GM21737 (cell line): ENCODE measurements around the gene TF.

ENCODE experiments used
- ATAC-seq: cut with Tn5 transposase; IDR thresholded peaks from one replicate; pipeline ENCODE4 v1.9.1; 2021; ENCODE audit warnings: mild to moderate bottlenecking, moderate library complexity; ENCODE audit not compliant: unreplicated experiment

TF gene

GRCh38 chr3:133746712-133747066 is 496 bp downstream of the TF start:
- no peak for ATAC-seq

GRCh38 chr3:133747373-133747772 is 1.2 kb downstream of the TF start:
- no peak for ATAC-seq

- no peak for ATAC-seq
Observed at GRCh38 chr3:133747907-133748639, 1.9 kb downstream of the TF start.

GRCh38 chr3:133749427-133750258 is 3.5 kb downstream of the TF start:
- no peak for ATAC-seq

- no peak for ATAC-seq
Observed at GRCh38 chr3:133750259-133750656, 4.1 kb downstream of the TF start.

GRCh38 chr3:133753107-133753778 is 7.0 kb downstream of the TF start:
- ATAC-seq = no peak

- no peak for ATAC-seq
Observed at GRCh38 chr3:133753779-133754164, 7.6 kb downstream of the TF start.

- ATAC-seq = no peak
Observed at GRCh38 chr3:133754455-133754854, 8.3 kb downstream of the TF start.

GRCh38 chr3:133754973-133755828 is 9.0 kb downstream of the TF start:
- ATAC-seq = no peak

- ATAC-seq = no peak
Observed at GRCh38 chr3:133756716-133757694, 10.8 kb downstream of the TF start.

- ATAC-seq = no peak
Observed at GRCh38 chr3:133757701-133758567, 11.7 kb downstream of the TF start.

GRCh38 chr3:133758568-133758928 is 12.4 kb downstream of the TF start:
- no peak for ATAC-seq

GRCh38 chr3:133758964-133759739 is 13.0 kb downstream of the TF start:
- no peak for ATAC-seq

- ATAC-seq = no peak
Observed at GRCh38 chr3:133759740-133760305, 13.6 kb downstream of the TF start.

- no peak for ATAC-seq
Observed at GRCh38 chr3:133760916-133761315, 14.7 kb downstream of the TF start.

GRCh38 chr3:133761605-133762484 is 15.7 kb downstream of the TF start:
- ATAC-seq = no peak

GRCh38 chr3:133762539-133762938 is 16.3 kb downstream of the TF start:
- ATAC-seq = no peak
